ENCODE results near the gene OCRL.
A peak's percentile ranks its signal among the peaks of the same experiment; 100 is the strongest.

Gene OCRL

DNA sequence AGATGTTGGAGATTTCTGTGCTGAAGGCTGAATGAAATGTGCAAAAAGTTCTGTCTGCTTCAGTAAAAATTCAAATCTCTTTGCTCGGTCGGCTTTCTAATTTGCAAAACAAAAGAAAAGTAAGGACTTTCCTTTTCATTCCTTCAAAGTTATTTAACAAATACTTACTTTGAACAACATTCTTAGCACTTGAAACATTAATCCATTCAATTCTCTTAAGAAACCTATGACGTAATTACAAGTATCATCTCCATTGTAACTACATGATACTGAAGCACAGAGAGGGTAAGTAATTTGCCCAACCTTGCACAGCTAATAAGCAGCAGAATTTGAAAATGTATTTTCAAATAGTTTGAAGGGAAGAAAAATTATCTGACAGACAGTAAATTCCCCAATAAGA is 23.7 kb upstream of the OCRL start:
- DNase-seq (ENCODE audit: low read depth, low spot score) = no peak
- H3K36me3 ChIP-seq (ENCODE audit: control insufficient read depth, insufficient read depth, low read length) = no peaks in the 10 kb centered on the region; the same call in 1 of the 2 replicates
- H3K4me3 ChIP-seq (ENCODE audit: low read length) = no peak overlapping the region
- H3K27ac ChIP-seq (ENCODE audit: low read length) = no peak overlapping the region
- no CpG with 5 or more reads among the region's 3 CpGs for WGBS (ENCODE audit: insufficient coverage, insufficient read length)
- no peaks in the 10 kb centered on the region for H3K4me1 ChIP-seq (ENCODE audit: control insufficient read depth, insufficient read depth, low read length)
- no peaks in the 10 kb centered on the region for H3K27me3 ChIP-seq (ENCODE audit: control insufficient read depth, insufficient read depth, low read length)
- H3K9me3 ChIP-seq (ENCODE audit: control insufficient read depth, insufficient read depth, low read length) = no peaks in the 10 kb centered on the region

DNA sequence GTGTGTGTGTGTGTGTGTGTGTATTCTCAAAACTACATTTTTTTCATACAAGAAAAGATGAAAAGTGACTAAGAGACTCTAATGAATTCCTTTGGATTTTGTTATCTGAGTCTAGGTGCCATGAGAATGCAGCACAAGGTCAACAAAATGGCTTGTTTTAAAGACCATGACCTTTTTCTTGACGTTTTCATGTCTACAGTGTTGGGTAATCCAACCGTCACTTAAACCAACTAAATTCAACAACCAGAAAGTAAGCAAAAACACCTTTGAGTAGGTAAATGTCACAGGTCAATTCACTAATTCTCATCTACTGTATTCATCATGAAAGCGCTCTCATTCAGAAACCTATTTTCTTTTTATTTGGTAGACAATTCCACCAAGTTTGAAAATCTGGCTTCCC is 19.9 kb upstream of the OCRL start:
- no peak overlapping the region for H3K4me3 ChIP-seq (ENCODE audit: low read length)
- no CpG with 5 or more reads among the region's 3 CpGs for WGBS (ENCODE audit: insufficient coverage, insufficient read length)
- H3K4me1 ChIP-seq (ENCODE audit: control insufficient read depth, insufficient read depth, low read length) = no peaks in the 10 kb centered on the region
- no peak for DNase-seq (ENCODE audit: low read depth, low spot score)
- no peak overlapping the region for H3K27ac ChIP-seq (ENCODE audit: low read length)
- H3K36me3 ChIP-seq (ENCODE audit: control insufficient read depth, insufficient read depth, low read length) = no peaks in the 10 kb centered on the region
- H3K9me3 ChIP-seq (ENCODE audit: control insufficient read depth, insufficient read depth, low read length) = no peaks in the 10 kb centered on the region
- H3K27me3 ChIP-seq (ENCODE audit: control insufficient read depth, insufficient read depth, low read length) = no peaks in the 10 kb centered on the region

DNA sequence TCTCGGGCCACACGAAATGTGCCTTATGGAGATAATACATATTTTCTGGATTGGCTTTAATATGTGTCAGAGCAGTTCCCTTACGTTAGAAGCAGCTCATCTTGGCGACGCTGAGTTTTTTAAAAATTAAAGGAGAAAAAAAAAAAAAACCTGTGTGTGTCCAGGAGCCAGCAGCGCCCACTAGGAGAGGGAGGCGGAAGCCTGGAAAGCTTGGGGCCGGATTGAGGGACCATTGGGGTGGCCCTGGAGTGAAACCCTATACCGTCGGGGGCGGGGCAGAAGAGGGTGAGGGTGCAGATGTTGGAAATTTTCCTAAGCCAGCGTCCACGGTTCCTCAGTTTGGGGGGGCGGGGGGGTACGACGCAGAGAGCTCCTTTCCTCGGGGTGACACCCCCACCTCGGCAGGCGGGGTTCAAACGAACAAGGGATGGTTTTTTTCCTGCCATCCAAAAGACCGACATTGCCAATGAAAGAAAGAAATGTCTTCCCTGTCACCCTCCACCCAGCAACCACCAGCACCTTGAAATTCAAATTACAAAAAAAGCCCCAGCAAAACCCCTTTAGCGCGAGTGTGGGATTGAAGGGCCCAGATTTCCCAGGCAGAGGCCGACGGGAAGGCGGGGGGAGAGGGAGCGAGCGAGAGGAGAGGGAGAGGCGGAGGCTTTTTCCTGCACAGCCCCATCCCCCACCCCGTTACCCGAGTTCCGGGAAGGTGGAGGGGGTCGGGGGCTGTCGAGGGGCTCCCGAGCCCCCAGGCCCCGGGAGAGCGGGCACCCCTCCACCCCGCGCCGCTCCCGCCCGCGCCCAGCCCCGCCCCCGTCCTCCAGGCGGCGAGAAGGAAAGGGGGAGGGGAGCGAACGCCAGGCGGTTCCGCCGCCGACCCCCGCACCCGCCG is 17.6 kb upstream of the OCRL start:
- Histone ChIP-seq H3K27ac (ENCODE audit: low read length) (no peak overlapping the region), H3K27me3 (ENCODE audit: control insufficient read depth, insufficient read depth, low read length) (no peaks in the 10 kb centered on the region), H3K4me1 (ENCODE audit: control insufficient read depth, insufficient read depth, low read length) (no peaks in the 10 kb centered on the region), H3K36me3 (ENCODE audit: control insufficient read depth, insufficient read depth, low read length) (no peaks in the 10 kb centered on the region), H3K9me3 (ENCODE audit: control insufficient read depth, insufficient read depth, low read length) (no peaks in the 10 kb centered on the region), H3K4me3 (ENCODE audit: low read length) (peak overlapping the region; percentile 82; the same call in 1 of the 2 replicates)
- DNase-seq (ENCODE audit: low read depth, low spot score) = no peak
- WGBS (ENCODE audit: insufficient coverage, insufficient read length) = no CpG with 5 or more reads among the region's 56 CpGs

DNA sequence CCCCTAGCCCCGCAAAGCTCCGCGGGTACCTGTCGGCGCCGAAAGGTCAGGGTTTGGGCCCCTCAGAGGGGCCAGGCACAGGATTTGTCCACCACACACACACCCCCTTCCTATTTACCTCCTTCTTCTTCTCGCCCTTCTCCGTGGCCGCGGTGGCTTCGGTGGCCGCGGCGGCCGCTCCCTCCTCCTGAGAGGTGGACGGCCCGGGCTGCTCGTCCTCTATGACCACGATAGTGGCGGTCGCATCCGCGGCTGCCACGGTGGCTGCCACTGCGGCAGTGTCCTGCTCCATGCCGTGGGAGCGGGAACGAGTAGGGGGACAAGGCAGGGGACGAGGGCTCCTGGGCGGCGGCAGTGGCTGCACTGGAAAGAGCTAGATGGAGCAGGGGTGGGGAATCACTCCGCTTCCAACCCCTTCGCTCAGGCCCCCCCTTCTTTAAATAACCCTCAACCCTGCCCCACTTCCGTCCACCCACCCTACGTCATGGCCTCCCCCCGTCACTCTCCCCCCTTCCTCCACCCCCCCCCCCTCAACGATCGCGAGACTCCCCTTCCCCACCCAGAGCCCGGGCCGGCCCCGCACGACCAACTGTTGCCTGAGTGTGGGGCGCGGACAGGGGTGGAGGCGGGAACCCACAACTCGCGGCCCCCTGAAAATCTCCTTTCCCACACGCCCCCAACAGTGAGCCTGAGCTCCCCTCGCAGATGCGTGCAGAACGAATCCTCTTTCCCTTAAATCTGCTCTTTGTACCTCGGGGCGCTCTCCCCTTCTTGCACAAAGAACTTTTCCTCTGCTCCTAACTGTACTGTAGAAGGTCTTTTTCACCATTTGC is 16.8 kb upstream of the OCRL start, which contains the start of gene SMARCA1:
Gene SMARCA1, minus strand, starts transcription at position 412 of the 833 bp plus-strand sequence. Its CDS starts 120 bp downstream, at position 292.
- H3K4me1 ChIP-seq (ENCODE audit: control insufficient read depth, insufficient read depth, low read length) = no peaks in the 10 kb centered on the region
- H3K27ac ChIP-seq (ENCODE audit: low read length) = no peak within 1 kb of the TSS
- peak within 1 kb of the TSS; percentile 82 for H3K4me3 ChIP-seq (ENCODE audit: low read length)
- H3K27me3 ChIP-seq (ENCODE audit: control insufficient read depth, insufficient read depth, low read length) = no peaks in the 10 kb centered on the region
- no CpG with 5 or more reads among the region's 54 CpGs for WGBS (ENCODE audit: insufficient coverage, insufficient read length)
- DNase-seq (ENCODE audit: low read depth, low spot score) = no peak
- no peaks in the 10 kb centered on the region for H3K9me3 ChIP-seq (ENCODE audit: control insufficient read depth, insufficient read depth, low read length)
- no peaks in the 10 kb centered on the region for H3K36me3 ChIP-seq (ENCODE audit: control insufficient read depth, insufficient read depth, low read length)

DNA sequence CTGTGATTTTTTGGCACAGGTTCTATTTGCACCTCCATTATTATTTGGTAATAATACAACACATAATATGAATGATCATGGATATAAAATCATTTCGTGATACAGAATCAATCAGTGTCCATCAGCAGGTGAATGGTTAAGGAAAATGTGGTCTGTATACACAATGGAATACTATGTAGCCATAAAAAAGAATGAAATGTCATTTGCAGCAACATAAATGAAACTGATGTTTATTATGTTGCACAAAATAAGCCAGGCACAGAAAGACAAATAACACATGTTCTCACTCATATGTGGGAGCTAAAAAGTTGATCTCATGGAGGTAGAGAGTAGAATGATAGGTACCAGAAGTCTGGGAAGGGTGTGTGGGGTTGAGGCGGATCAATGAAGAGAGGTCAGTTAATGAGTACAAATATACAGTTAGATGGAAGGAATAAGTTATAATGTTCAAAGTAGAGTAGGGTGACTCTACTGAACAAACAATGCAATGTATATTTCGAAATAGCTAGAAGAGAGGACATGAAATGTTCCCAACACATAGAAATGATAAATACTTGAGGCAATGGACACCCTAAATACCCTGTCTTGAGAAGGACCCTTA is 15.7 kb upstream of the OCRL start:
- no peaks in the 10 kb centered on the region for H3K27me3 ChIP-seq (ENCODE audit: control insufficient read depth, insufficient read depth, low read length)
- no peaks in the 10 kb centered on the region for H3K36me3 ChIP-seq (ENCODE audit: control insufficient read depth, insufficient read depth, low read length)
- no CpG with 5 or more reads among the region's 3 CpGs for WGBS (ENCODE audit: insufficient coverage, insufficient read length)
- H3K9me3 ChIP-seq (ENCODE audit: control insufficient read depth, insufficient read depth, low read length) = no peaks in the 10 kb centered on the region
- no peak for DNase-seq (ENCODE audit: low read depth, low spot score)
- H3K4me3 ChIP-seq (ENCODE audit: low read length) = no peak overlapping the region
- H3K27ac ChIP-seq (ENCODE audit: low read length) = no peak overlapping the region
- H3K4me1 ChIP-seq (ENCODE audit: control insufficient read depth, insufficient read depth, low read length) = no peaks in the 10 kb centered on the region

DNA sequence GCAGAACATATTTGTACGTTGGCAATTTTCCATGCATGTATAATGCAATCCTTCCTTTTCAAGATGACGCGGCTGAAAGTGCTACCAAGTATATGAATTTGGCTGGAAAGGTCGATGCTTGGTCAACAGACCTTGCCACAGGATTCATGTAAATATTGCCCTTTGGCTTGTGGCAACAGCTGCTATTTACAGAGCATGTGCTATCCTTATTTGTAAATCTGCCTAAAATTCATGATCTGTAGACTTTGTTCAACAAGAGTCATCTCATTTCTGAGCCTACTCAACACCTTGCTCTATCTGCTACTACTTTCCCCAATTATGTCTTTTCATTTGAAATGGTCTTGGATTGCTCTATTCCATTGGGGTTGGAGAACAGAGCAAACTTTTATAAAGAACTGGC is 14.9 kb upstream of the OCRL start:
- Histone ChIP-seq H3K27me3 (ENCODE audit: control insufficient read depth, insufficient read depth, low read length) (no peaks in the 10 kb centered on the region), H3K27ac (ENCODE audit: low read length) (no peak overlapping the region), H3K4me3 (ENCODE audit: low read length) (no peak overlapping the region), H3K36me3 (ENCODE audit: control insufficient read depth, insufficient read depth, low read length) (no peaks in the 10 kb centered on the region), H3K4me1 (ENCODE audit: control insufficient read depth, insufficient read depth, low read length) (no peaks in the 10 kb centered on the region), H3K9me3 (ENCODE audit: control insufficient read depth, insufficient read depth, low read length) (no peaks in the 10 kb centered on the region)
- no peak for DNase-seq (ENCODE audit: low read depth, low spot score)
- WGBS (ENCODE audit: insufficient coverage, insufficient read length) = no CpG with 5 or more reads among the region's 4 CpGs

DNA sequence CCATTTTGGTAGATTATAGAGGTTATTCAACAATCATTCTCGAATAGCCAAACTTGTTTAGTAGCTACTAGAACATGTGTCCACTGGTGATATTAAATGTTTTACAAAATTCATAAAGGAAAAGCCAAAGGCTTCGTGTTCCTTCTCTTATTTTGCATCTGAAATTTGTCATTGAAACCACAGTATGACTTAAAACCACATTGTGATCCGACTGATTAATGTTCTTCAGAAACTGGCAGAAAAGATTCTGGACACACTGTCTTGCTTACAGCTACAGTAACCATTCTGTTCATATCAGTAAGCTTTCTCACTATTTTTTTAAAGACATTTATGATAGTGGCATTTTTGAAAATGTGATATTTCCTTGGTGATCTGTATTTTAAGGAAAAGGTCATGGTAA is 14.2 kb upstream of the OCRL start:
- Histone ChIP-seq H3K36me3 (ENCODE audit: control insufficient read depth, insufficient read depth, low read length) (no peaks in the 10 kb centered on the region), H3K4me3 (ENCODE audit: low read length) (no peak overlapping the region)
- WGBS (ENCODE audit: insufficient coverage, insufficient read length) = no CpG with 5 or more reads among the region's 3 CpGs

DNA sequence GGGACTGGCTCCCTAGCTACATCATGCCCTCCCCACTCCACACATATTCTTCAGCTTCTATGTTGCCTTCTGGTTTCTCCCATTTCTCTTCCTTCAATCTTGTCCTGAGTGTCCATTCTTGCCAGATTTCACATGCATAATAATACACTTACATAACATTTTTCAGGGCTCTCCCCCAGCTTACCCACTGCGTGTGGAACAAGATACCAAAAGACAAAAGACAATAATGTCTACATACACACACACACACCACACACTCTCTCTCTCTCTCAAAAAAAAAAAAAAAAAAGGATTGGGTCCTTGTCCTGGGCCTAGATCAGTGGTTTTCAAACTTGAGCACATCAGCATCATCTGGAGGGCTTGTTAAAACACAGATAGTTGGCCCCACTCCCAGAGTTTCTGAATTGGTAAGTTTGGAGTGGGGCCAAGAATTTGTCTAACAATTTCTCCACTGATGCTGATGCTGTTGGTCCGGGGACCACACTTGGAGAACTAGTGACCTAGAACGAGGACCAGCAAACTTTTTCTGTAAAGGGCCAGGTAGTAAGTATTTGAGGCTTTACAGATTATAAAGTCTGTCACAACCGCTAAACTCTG is 10.3 kb upstream of the OCRL start:
- no peak for DNase-seq (ENCODE audit: low read depth, low spot score)
- no peaks in the 10 kb centered on the region for H3K9me3 ChIP-seq (ENCODE audit: control insufficient read depth, insufficient read depth, low read length)
- no peaks in the 10 kb centered on the region for H3K36me3 ChIP-seq (ENCODE audit: control insufficient read depth, insufficient read depth, low read length)
- H3K4me3 ChIP-seq (ENCODE audit: low read length) = no peak overlapping the region
- WGBS (ENCODE audit: insufficient coverage, insufficient read length) = no CpG with 5 or more reads among the region's 4 CpGs
- H3K27me3 ChIP-seq (ENCODE audit: control insufficient read depth, insufficient read depth, low read length) = no peaks in the 10 kb centered on the region
- H3K4me1 ChIP-seq (ENCODE audit: control insufficient read depth, insufficient read depth, low read length) = no peaks in the 10 kb centered on the region
- no peak overlapping the region for H3K27ac ChIP-seq (ENCODE audit: low read length)

More for the DNA sequence above, 14.2 kb upstream of the OCRL start:
- DNase-seq (ENCODE audit: low read depth, low spot score) = no peak
- H3K4me1 ChIP-seq (ENCODE audit: control insufficient read depth, insufficient read depth, low read length) = no peaks in the 10 kb centered on the region
- no peaks in the 10 kb centered on the region for H3K27me3 ChIP-seq (ENCODE audit: control insufficient read depth, insufficient read depth, low read length)
- no peak overlapping the region for H3K27ac ChIP-seq (ENCODE audit: low read length)
- H3K9me3 ChIP-seq (ENCODE audit: control insufficient read depth, insufficient read depth, low read length) = no peaks in the 10 kb centered on the region

DNA sequence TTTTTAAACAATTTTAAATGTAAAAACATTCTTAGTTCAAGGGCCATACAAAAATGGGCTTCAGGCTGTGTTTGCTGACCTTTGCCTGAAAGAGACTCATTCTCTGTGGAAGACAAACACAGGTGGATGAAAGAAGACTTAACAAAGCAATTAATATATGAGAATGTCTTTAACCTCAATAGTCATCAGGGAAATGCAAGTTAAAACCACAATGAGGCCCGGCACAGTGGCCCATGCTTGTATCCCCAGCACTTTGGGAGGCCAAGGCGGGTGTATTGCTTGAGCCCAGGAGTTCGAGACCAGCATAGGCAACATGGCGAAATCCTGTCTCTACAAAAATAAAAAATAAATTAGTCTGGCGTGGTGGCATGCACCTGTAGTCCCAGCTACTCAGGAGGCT is 9.6 kb upstream of the OCRL start:
- WGBS (ENCODE audit: insufficient coverage, insufficient read length) = no CpG with 5 or more reads among the region's 5 CpGs
- H3K9me3 ChIP-seq (ENCODE audit: control insufficient read depth, insufficient read depth, low read length) = no peaks in the 10 kb centered on the region
- no peaks in the 10 kb centered on the region for H3K4me1 ChIP-seq (ENCODE audit: control insufficient read depth, insufficient read depth, low read length)
- DNase-seq (ENCODE audit: low read depth, low spot score) = no peak
- H3K4me3 ChIP-seq (ENCODE audit: low read length) = no peak overlapping the region
- H3K36me3 ChIP-seq (ENCODE audit: control insufficient read depth, insufficient read depth, low read length) = no peaks in the 10 kb centered on the region
- H3K27me3 ChIP-seq (ENCODE audit: control insufficient read depth, insufficient read depth, low read length) = no peaks in the 10 kb centered on the region
- H3K27ac ChIP-seq (ENCODE audit: low read length) = no peak overlapping the region

DNA sequence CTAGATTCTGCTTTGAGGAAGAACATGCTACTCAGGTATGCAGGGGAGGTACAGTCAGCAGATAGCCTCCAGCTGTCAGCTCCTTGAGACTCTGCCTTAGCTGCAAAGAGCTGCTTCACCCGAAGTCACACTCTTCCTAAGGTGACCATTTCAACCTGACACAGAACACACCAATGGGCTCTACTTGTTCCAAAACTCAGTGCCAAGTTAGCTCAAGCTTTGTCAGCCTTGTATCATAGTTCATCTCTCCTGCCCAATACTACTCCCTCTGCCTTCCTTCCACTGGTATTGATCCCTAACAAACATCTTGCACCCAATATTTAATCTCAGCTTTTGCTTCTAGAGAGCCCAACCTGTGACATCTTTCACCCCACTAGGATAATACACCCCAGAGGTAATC is 8.9 kb upstream of the OCRL start:
- no peaks in the 10 kb centered on the region for H3K27me3 ChIP-seq (ENCODE audit: control insufficient read depth, insufficient read depth, low read length)
- no CpG with 5 or more reads among the region's 1 CpG for WGBS (ENCODE audit: insufficient coverage, insufficient read length)

More for the DNA sequence above, 8.9 kb upstream of the OCRL start:
- Histone ChIP-seq H3K9me3 (ENCODE audit: control insufficient read depth, insufficient read depth, low read length) (no peaks in the 10 kb centered on the region), H3K4me1 (ENCODE audit: control insufficient read depth, insufficient read depth, low read length) (no peaks in the 10 kb centered on the region), H3K36me3 (ENCODE audit: control insufficient read depth, insufficient read depth, low read length) (no peaks in the 10 kb centered on the region), H3K27ac (ENCODE audit: low read length) (no peak overlapping the region), H3K4me3 (ENCODE audit: low read length) (no peak overlapping the region)
- no peak for DNase-seq (ENCODE audit: low read depth, low spot score)

Data from iPS DF 6.9 (cell line).